Keratinocyte (primary cell): ENCODE results near the gene DYDC1. TPM values are rescaled to one million over a fixed set of nuclear protein-coding genes. Genes with fewer than 3 reads are reported as not detected.

Source experiments
- DNase-seq: peaks from one replicate; pipeline ENCODE4 v3.0.0-alpha.2; 2011; ENCODE audit warnings: low read depth, missing footprints, low spot score
- FAIRE-seq: peaks from 2 replicates; lab custom pipeline; 2011; peaks lifted over from hg19 to GRCh38; lab: Jason Lieb, UNC
- H2AFZ ChIP-seq: 2 replicates; pipeline ENCODE4 v1.6.0; 2012; ENCODE audit warnings: low read length, control low read depth, inconsistent platforms; ENCODE audit not compliant: control insufficient read depth
- H3K27ac ChIP-seq: 2 replicates; pipeline ENCODE4 v1.5.1; 2011; ENCODE audit warnings: low read length; ENCODE audit not compliant: control insufficient read depth, insufficient read depth
- H3K27me3 ChIP-seq: 3 replicates; pipeline ENCODE4 v1.6.0; 2011; ENCODE audit warnings: low read length; ENCODE audit not compliant: control insufficient read depth, insufficient read depth; ENCODE audit errors: extremely low read depth
- H3K36me3 ChIP-seq, 2 experiments: 2 replicates in 1 of 2; 3 replicates in 1 of 2; pipeline ENCODE4 v1.5.1; 2011; ENCODE audit warnings: low read length in 2 of 2, mild to moderate bottlenecking in 1 of 2; ENCODE audit not compliant: control insufficient read depth in 2 of 2, insufficient read depth in 2 of 2; ENCODE audit errors: extremely low read depth in 1 of 2
- H3K4me1 ChIP-seq: 3 replicates; pipeline ENCODE4 v1.5.1; 2011; ENCODE audit warnings: low read length; ENCODE audit not compliant: control insufficient read depth, insufficient read depth; ENCODE audit errors: extremely low read depth
- H3K4me2 ChIP-seq: 3 replicates; pipeline ENCODE4 v1.6.0; 2011; ENCODE audit warnings: low read depth, low read length; ENCODE audit not compliant: control insufficient read depth, insufficient read depth; ENCODE audit errors: extremely low read depth
- H3K4me3 ChIP-seq, 3 experiments: fragments of 200-600 bp in 1 of 3; sonication (generic) in 1 of 3; 2 replicates in 2 of 3; 3 replicates in 1 of 3; pipeline ENCODE4 v1.5.1; 2011 to 2016; ENCODE audit warnings: low read length in 3 of 3, mild to moderate bottlenecking in 3 of 3, control low read depth in 2 of 3, inconsistent platforms in 1 of 3, low read depth in 1 of 3, mixed read lengths in 1 of 3, mixed run types in 1 of 3, moderate library complexity in 1 of 3; ENCODE audit not compliant: control insufficient read depth in 2 of 3, insufficient read depth in 2 of 3; ENCODE audit errors: extremely low read depth in 1 of 3
- H3K79me2 ChIP-seq: 2 replicates; pipeline ENCODE4 v1.6.0; 2012; ENCODE audit warnings: low read length; ENCODE audit not compliant: control insufficient read depth, insufficient read depth
- H3K9ac ChIP-seq: 3 replicates; pipeline ENCODE4 v1.6.0; 2011; ENCODE audit warnings: low read length; ENCODE audit not compliant: control insufficient read depth, insufficient read depth; ENCODE audit errors: extremely low read depth
- H3K9me1 ChIP-seq: 3 replicates; pipeline ENCODE4 v1.6.0; 2011; ENCODE audit warnings: low read length; ENCODE audit not compliant: control insufficient read depth, insufficient read depth; ENCODE audit errors: extremely low read depth
- H3K9me3 ChIP-seq: 2 replicates; pipeline ENCODE4 v1.5.1; 2012; ENCODE audit warnings: low read depth, low read length; ENCODE audit not compliant: control insufficient read depth
- H4K20me1 ChIP-seq: 3 replicates; pipeline ENCODE4 v1.6.0; 2011; ENCODE audit warnings: low read length; ENCODE audit not compliant: control insufficient read depth, insufficient read depth; ENCODE audit errors: extremely low read depth
- CTCF ChIP-seq, 3 experiments: IDR thresholded peaks in 1 of 3; conservative IDR thresholded peaks in 1 of 3; optimal IDR thresholded peaks in 1 of 3; 2 replicates in 2 of 3; 3 replicates in 1 of 3; pipeline versions ENCODE3 to v1.5.1; 2011; ENCODE audit warnings: low read length in 3 of 3, mild to moderate bottlenecking in 3 of 3, moderate library complexity in 2 of 3, control low read depth in 1 of 3, inconsistent platforms in 1 of 3; ENCODE audit not compliant: insufficient read depth in 2 of 3; ENCODE audit errors: extremely low read depth in 1 of 3
- EZH2 ChIP-seq: IDR thresholded peaks from one replicate; pipeline ENCODE4 v1.6.1; 2012; ENCODE audit warnings: inconsistent platforms, mild to moderate bottlenecking, low read length, moderate library complexity
- dilution Hi-C: fragments of 300-500 bp; cut with MboI; formaldehyde crosslinking; loops from one replicate; pipeline ENCODE4 v1.7.0; 2020; ENCODE audit warnings: low sequenced_read_pairs; ENCODE audit not compliant: extremely low pct_ligation_motif_present
- polyA minus RNA-seq, 3 experiments: library from RNA; depleted of rRNA, polyadenylated mRNA; stranded (reverse); fragments of >200 nt; gene quantifications; 1 replicate in 1 of 3; 2 replicates in 1 of 3; 3 replicates in 1 of 3; pipeline ENCODE4 v1.2.3, GENCODE V29; 2011
- polyA plus RNA-seq, 5 experiments: library from polyadenylated mRNA; depleted of rRNA in 3 of 5; stranded (reverse) in 3 of 5; stranded (forward) in 1 of 5; unstranded in 1 of 5; fragments of >200 nt; gene quantifications; 1 replicate in 1 of 5; 2 replicates in 3 of 5; 3 replicates in 1 of 5; pipeline versions ENCODE4 v1.2.1 to v1.2.3, GENCODE V29; 2011 to 2012; ENCODE audit warnings: missing spikeins in 2 of 5, low read depth in 1 of 5, low replicate concordance in 1 of 5

The DYDC1 gene
- polyA plus RNA-seq (not detected in 3 replicates), polyA minus RNA-seq (not detected in 3 replicates)
- polyA plus RNA-seq (2011; ENCODE audit: low read depth) = not detected
- not detected in 2 replicates for polyA plus RNA-seq (2011; cell fraction: cytosol; rRNA removed)
- not detected in 2 replicates for polyA plus RNA-seq (2011; cell fraction: nucleus; rRNA removed)
- not detected in 2 replicates for polyA plus RNA-seq (2012; ENCODE audit: low replicate concordance)
- not detected for polyA minus RNA-seq (2011; cell fraction: cytosol; rRNA and poly(A)+ RNA removed)
- polyA minus RNA-seq (2011; cell fraction: nucleus; rRNA and poly(A)+ RNA removed) = not detected in 2 replicates

- peaks cover 11% of the 10 kb centered on the region for H3K27me3 ChIP-seq
- H3K9ac ChIP-seq = no peak within 1 kb of the TSS
- no peak within 1 kb of the TSS for H3K27ac ChIP-seq
- no peaks in the 10 kb centered on the region for H4K20me1 ChIP-seq
- peak within 1 kb of the TSS; percentile 51 for H3K4me2 ChIP-seq
- no peaks in the 10 kb centered on the region for H3K79me2 ChIP-seq
- H3K4me1 ChIP-seq = no peaks in the 10 kb centered on the region
- no peaks in the 10 kb centered on the region for H3K9me3 ChIP-seq
- FAIRE-seq (no peak), DNase-seq (no peak)
- H3K36me3 ChIP-seq = no peaks in the 10 kb centered on the region
- peak within 1 kb of the TSS; percentile 49 for H2AFZ ChIP-seq
- no peaks in the 10 kb centered on the region for H3K9me1 ChIP-seq
- dilution Hi-C loops = loop anchor here (25.0 kb wide), 1 partner anchor 94 kb away; no protein-coding TSS in a partner anchor
- H3K4me3 ChIP-seq = peak within 1 kb of the TSS; percentile 4 to 46 (median 25)
- TF ChIP-seq CTCF (optimal IDR thresholded peaks at IDR 0.05 in 1 of 3, IDR thresholded peaks at IDR 0.05 in 1 of 3, conservative IDR thresholded peaks at IDR 0.05 in 1 of 3; ENCODE audit: extremely low read depth in 1 of 3, insufficient read depth in 2 of 3, low read length in 3 of 3) (no peak), EZH2 (peak; percentile 44)
These were observed at the start of gene DYDC1, which contains the start of gene DYDC2 for GRCh38 chr10:80356563-80356988. DYDC1 (minus strand) TSS chr10:80356755; CDS start chr10:80352601, 4,154 bp downstream. DYDC2 (plus strand) TSS chr10:80356781; CDS start chr10:80362444, 5,663 bp downstream.

DNA sequence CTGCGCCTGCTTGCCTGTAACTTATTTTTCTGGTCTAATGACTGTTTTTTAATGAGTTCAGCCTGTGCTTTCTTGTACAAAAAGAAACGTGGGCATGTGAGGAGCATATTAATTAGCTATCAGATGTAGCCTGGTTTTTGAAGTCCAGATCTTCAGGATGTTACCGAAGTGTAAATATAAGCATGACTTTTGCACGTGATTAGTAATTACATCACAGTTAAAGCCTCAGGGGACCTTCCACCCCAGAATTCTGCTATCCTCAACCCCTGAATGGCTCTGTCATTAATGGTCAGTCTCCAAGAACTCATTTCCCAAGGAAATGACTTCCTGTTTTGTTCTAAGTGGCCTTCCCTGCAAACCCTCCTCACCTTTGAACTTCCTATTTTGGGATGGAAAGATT, 49.6 kb upstream of the DYDC1 start:
- TF ChIP-seq EZH2 (no peak), CTCF (optimal IDR thresholded peaks at IDR 0.05 in 1 of 3, IDR thresholded peaks at IDR 0.05 in 1 of 3, conservative IDR thresholded peaks at IDR 0.05 in 1 of 3; ENCODE audit: extremely low read depth in 1 of 3, insufficient read depth in 2 of 3, low read length in 3 of 3) (no peak)
- Histone ChIP-seq H3K9me3 (no peaks in the 10 kb centered on the region), H3K4me2 (no peak overlapping the region), H3K27ac (no peak overlapping the region), H3K36me3 (peaks cover 0 to 3% of the 10 kb centered on the region in 2 experiments), H4K20me1 (no peaks in the 10 kb centered on the region), H3K4me1 (peaks cover 32% of the 10 kb centered on the region), H3K79me2 (no peaks in the 10 kb centered on the region), H3K4me3 (no peak overlapping the region), H3K9ac (no peak overlapping the region), H3K9me1 (no peaks in the 10 kb centered on the region), H2AFZ (no peak overlapping the region), H3K27me3 (no peaks in the 10 kb centered on the region)
- DNase-seq = no peak
- no peak for FAIRE-seq
- dilution Hi-C loops = no loop called here
